ENCODE data around the gene SIRT3.
"Not testable (repeated sequence)": the region's sequence is repeated elsewhere in the genome, so short reads cannot be mapped to it uniquely, and the experiment has no call there.

SIRT3 gene

GRCh38 chr11:200224-201003 lies 35.7 kb downstream of the SIRT3 start:
- no peak for DNase-seq

GRCh38 chr11:199782-200181 lies 36.4 kb downstream of the SIRT3 start:
- no peak for DNase-seq

- DNase-seq = no peak
Measured at GRCh38 chr11:199004-199581, 37.0 kb downstream of the SIRT3 start.

GRCh38 chr11:198236-198806 lies 37.8 kb downstream of the SIRT3 start:
- no peak for DNase-seq

- no peak for DNase-seq
Measured at GRCh38 chr11:197741-198235, 38.4 kb downstream of the SIRT3 start.

GRCh38 chr11:196786-197731 lies 39.1 kb downstream of the SIRT3 start:
- no peak for DNase-seq

GRCh38 chr11:193481-193880 lies 42.7 kb downstream of the SIRT3 start:
- DNase-seq = not testable (repeated sequence)

GRCh38 chr11:192674-193128 lies 43.4 kb downstream of the SIRT3 start, which contains the start of gene SCGB1C1:
SCGB1C1 (plus strand) TSS chr11:193078; CDS start chr11:193100, 22 bp downstream.
- not testable (repeated sequence) for DNase-seq

GRCh38 chr11:191490-192478 lies 44.4 kb downstream of the SIRT3 start:
- DNase-seq = peak; percentile 61

- DNase-seq = not testable (repeated sequence)
Measured at GRCh38 chr11:190546-190945, 45.6 kb downstream of the SIRT3 start.

- peak; percentile 67 for DNase-seq
Measured at GRCh38 chr11:189843-190311, 46.3 kb downstream of the SIRT3 start.

- not testable (repeated sequence) for DNase-seq
Measured at GRCh38 chr11:189200-189783, 46.9 kb downstream of the SIRT3 start.

- not testable (repeated sequence) for DNase-seq
Measured at GRCh38 chr11:180242-180641, 55.9 kb downstream of the SIRT3 start.
